Left forelimb (tissue), 1 donor: ENCODE measurements around the gene GNG11.
"Not testable (repeated sequence)": the region's sequence is repeated elsewhere in the genome, so short reads cannot be mapped to it uniquely, and the experiment has no call there.

Experiments
- DNase-seq: peaks from one replicate; pipeline ENCODE4 v3.0.0-alpha.2; 2018; ENCODE audit warnings: low spot score

The GNG11 gene

GRCh38 chr7:93911661-93912060 is 9.9 kb upstream of the GNG11 start:
- not testable (repeated sequence) for DNase-seq

GRCh38 chr7:93913197-93913596 is 8.3 kb upstream of the GNG11 start:
- DNase-seq, result no peak

- no peak for DNase-seq
Measured at GRCh38 chr7:93914581-93915066, 6.9 kb upstream of the GNG11 start.

GRCh38 chr7:93915206-93915842 is 6.2 kb upstream of the GNG11 start:
- not testable (repeated sequence) for DNase-seq

- not testable (repeated sequence) for DNase-seq
Measured at GRCh38 chr7:93915888-93916287, 5.6 kb upstream of the GNG11 start.

- not testable (repeated sequence) for DNase-seq
Measured at GRCh38 chr7:93916315-93916714, 5.2 kb upstream of the GNG11 start.

- no peak for DNase-seq
Measured at GRCh38 chr7:93920496-93921182, 896 bp upstream of the GNG11 start.

GRCh38 chr7:93921186-93921585 is 349 bp upstream of the GNG11 start:
- DNase-seq, result no peak

GRCh38 chr7:93923296-93923695 is 1.8 kb downstream of the GNG11 start:
- DNase-seq, result no peak

- DNase-seq, result no peak
Measured at GRCh38 chr7:93923942-93924341, 2.4 kb downstream of the GNG11 start.

GRCh38 chr7:93926800-93927199 is 5.3 kb downstream of the GNG11 start:
- DNase-seq, result no peak

- DNase-seq, result no peak
Measured at GRCh38 chr7:93927585-93927984, 6.0 kb downstream of the GNG11 start.

GRCh38 chr7:93931655-93932054 is 10.1 kb downstream of the GNG11 start:
- DNase-seq, result no peak

- no peak for DNase-seq
Measured at GRCh38 chr7:93933156-93933555, 11.6 kb downstream of the GNG11 start.

GRCh38 chr7:93935102-93935501 is 13.6 kb downstream of the GNG11 start:
- DNase-seq, result no peak

- DNase-seq, result no peak
Measured at GRCh38 chr7:93937818-93938217, 16.3 kb downstream of the GNG11 start.

GRCh38 chr7:93938293-93938692 is 16.8 kb downstream of the GNG11 start:
- no peak for DNase-seq

- DNase-seq, result no peak
Measured at GRCh38 chr7:93941945-93942344, 20.4 kb downstream of the GNG11 start.

GRCh38 chr7:93943816-93944540 is 22.4 kb downstream of the GNG11 start:
- DNase-seq, result no peak

GRCh38 chr7:93944673-93945072 is 23.1 kb downstream of the GNG11 start:
- DNase-seq, result no peak

GRCh38 chr7:93945083-93945482 is 23.5 kb downstream of the GNG11 start:
- no peak for DNase-seq

- DNase-seq, result no peak
Measured at GRCh38 chr7:93945756-93946535, 24.4 kb downstream of the GNG11 start.
